Endothelial cell of umbilical vein (primary cell): ENCODE results near the gene DCTD. TPM values are rescaled to one million over a fixed set of nuclear protein-coding genes. Genes with fewer than 3 reads are reported as not detected.

Source experiments
- BruUV-seq: library from RNA; stranded (reverse); fragments of 400-500 nt; replicated peaks from 2 replicates; lab custom pipeline; 2021; lab: Mats Ljungman, UMichigan
- CTCF ChIA-PET: fragments of 300-600, 350-600 bp; sonication (Branson Sonifier 250); formaldehyde crosslinking; loops from one replicate; lab custom pipeline; 2021; ENCODE audit warnings: antibody characterized with exemption, inconsistent platforms; lab: Charles Lee
- POLR2A ChIA-PET: fragments of 300-600, 350-600 bp; sonication (Branson Sonifier 250); formaldehyde crosslinking; loops from one replicate; lab custom pipeline; 2021; ENCODE audit warnings: antibody characterized with exemption, inconsistent platforms; lab: Charles Lee
- DNase-seq: peaks from one replicate; pipeline ENCODE4 v3.0.0-alpha.2; 2011; ENCODE audit warnings: low read depth, low spot score
- FAIRE-seq: peaks from 2 replicates; lab custom pipeline; 2011; peaks lifted over from hg19 to GRCh38; lab: Jason Lieb, UNC
- H2AFZ ChIP-seq: 2 replicates; pipeline ENCODE4 v1.6.0; 2012; ENCODE audit warnings: low read depth, low read length, control low read depth, inconsistent platforms
- H3K27ac ChIP-seq: 2 replicates; pipeline ENCODE4 v1.5.1; 2011; ENCODE audit warnings: low read depth, mild to moderate bottlenecking, control low read depth, low read length, moderate library complexity; ENCODE audit not compliant: insufficient read depth
- H3K27me3 ChIP-seq, 2 experiments: 2 replicates each; pipeline versions ENCODE4 v1.6.0 to v1.6.1; 2011; ENCODE audit warnings: low read length in 2 of 2, mixed read lengths in 1 of 2; ENCODE audit not compliant: control insufficient read depth in 2 of 2, insufficient read depth in 2 of 2
- H3K36me3 ChIP-seq, 2 experiments: 2 replicates in 1 of 2; 3 replicates in 1 of 2; pipeline ENCODE4 v1.5.1; 2011; ENCODE audit warnings: low read length in 2 of 2, mild to moderate bottlenecking in 1 of 2, moderate library complexity in 1 of 2; ENCODE audit not compliant: control insufficient read depth in 2 of 2, insufficient read depth in 2 of 2; ENCODE audit errors: extremely low read depth in 1 of 2
- H3K4me1 ChIP-seq: 3 replicates; pipeline ENCODE4 v1.5.1; 2011; ENCODE audit warnings: mild to moderate bottlenecking, low read length; ENCODE audit not compliant: control insufficient read depth, insufficient read depth; ENCODE audit errors: extremely low read depth
- H3K4me2 ChIP-seq: 2 replicates; pipeline ENCODE4 v1.6.1; 2011; ENCODE audit warnings: low read length, control low read depth, mixed read lengths; ENCODE audit not compliant: insufficient read depth
- H3K4me3 ChIP-seq, 3 experiments: fragments of 200-600 bp in 1 of 3; sonication (generic), shearing (Covaris generic) in 1 of 3; replicated peaks in 1 of 3; 2 replicates each; pipeline ENCODE4 v1.5.1; 2011 to 2016; ENCODE audit warnings: control low read depth in 3 of 3, low read length in 3 of 3, mild to moderate bottlenecking in 2 of 3, inconsistent platforms in 1 of 3, low read depth in 1 of 3, moderate library complexity in 1 of 3; ENCODE audit not compliant: insufficient read depth in 1 of 3
- H3K79me2 ChIP-seq: 2 replicates; pipeline ENCODE4 v1.6.0; 2012; ENCODE audit warnings: low read length, inconsistent platforms; ENCODE audit not compliant: control insufficient read depth, insufficient read depth
- H3K9ac ChIP-seq: replicated peaks from 2 replicates; pipeline ENCODE3; 2011; ENCODE audit warnings: low read length, control low read depth; ENCODE audit not compliant: insufficient read depth; ENCODE audit errors: extremely low read depth
- H3K9me1 ChIP-seq: replicated peaks from 3 replicates; pipeline ENCODE4 v1.6.0; 2011; ENCODE audit warnings: mild to moderate bottlenecking, low read length; ENCODE audit not compliant: control insufficient read depth, insufficient read depth; ENCODE audit errors: extremely low read depth
- H3K9me3 ChIP-seq: replicated peaks from 2 replicates; pipeline ENCODE4 v1.5.1; 2012; ENCODE audit warnings: low read length, inconsistent platforms; ENCODE audit not compliant: control insufficient read depth, insufficient read depth
- H4K20me1 ChIP-seq: replicated peaks from 2 replicates; pipeline ENCODE3; 2011; ENCODE audit warnings: mild to moderate bottlenecking, low read length; ENCODE audit not compliant: control insufficient read depth, insufficient read depth; ENCODE audit errors: extremely low read depth
- EZH2 ChIP-seq: IDR thresholded peaks from 2 replicates; pipeline ENCODE4 v1.6.1; 2012; ENCODE audit warnings: borderline replicate concordance, low read depth, mild to moderate bottlenecking, moderate library complexity, low read length, inconsistent platforms; ENCODE audit not compliant: severe bottlenecking
- FOS ChIP-seq: IDR thresholded peaks from 2 replicates; pipeline ENCODE4 v1.6.1; 2011; ENCODE audit warnings: mild to moderate bottlenecking, low read length, moderate library complexity, borderline replicate concordance; ENCODE audit not compliant: insufficient read depth
- GATA2 ChIP-seq: IDR thresholded peaks from 2 replicates; pipeline ENCODE4 v1.7.0; 2011; ENCODE audit warnings: low read depth, mild to moderate bottlenecking, moderate library complexity, mixed read lengths, low read length; ENCODE audit not compliant: insufficient read length, insufficient read depth
- JUN ChIP-seq: IDR thresholded peaks from 2 replicates; pipeline ENCODE4 v1.6.1; 2011; ENCODE audit warnings: borderline replicate concordance, low read depth; ENCODE audit not compliant: insufficient read length, insufficient read depth
- MAX ChIP-seq: IDR thresholded peaks from 2 replicates; pipeline ENCODE4 v1.6.1; 2011; ENCODE audit not compliant: insufficient read depth, insufficient read length
- MYC ChIP-seq: IDR thresholded peaks from one replicate; pipeline ENCODE4 v1.6.1; 2011; ENCODE audit warnings: mild to moderate bottlenecking, low read depth, low read length
- POLR2A ChIP-seq: IDR thresholded peaks from 2 replicates; pipeline ENCODE4 v1.6.1; 2012; ENCODE audit warnings: low read depth, mild to moderate bottlenecking, control low read depth, low read length
- POLR2AphosphoS5 ChIP-seq: IDR thresholded peaks from 2 replicates; pipeline ENCODE4 v1.6.1; 2012; ENCODE audit warnings: low read depth, mild to moderate bottlenecking, control low read depth, low read length, moderate library complexity; ENCODE audit not compliant: insufficient read depth
- dilution Hi-C: fragments of 300-500 bp; cut with MboI; formaldehyde crosslinking; loops from one replicate; pipeline ENCODE4 v1.15.0; 2019; ENCODE audit warnings: low sequenced_read_pairs; ENCODE audit not compliant: extremely low pct_ligation_motif_present
- intact Hi-C: fragments of 100-400 bp; cut with micrococcal nuclease; formaldehyde crosslinking; loops from one replicate; pipeline ENCODE4 v1.10.0; 2022
- polyA plus RNA-seq, 4 experiments: library from polyadenylated mRNA; depleted of rRNA in 3 of 4; stranded (reverse) in 3 of 4; unstranded in 1 of 4; fragments of >200 nt; gene quantifications; 2 replicates each; pipeline versions ENCODE4 v1.2.1 to v1.2.3, GENCODE V29; 2011 to 2012; ENCODE audit warnings: missing spikeins in 1 of 4
- total RNA-seq: library from RNA; stranded (reverse); gene quantifications from 2 replicates; pipeline ENCODE4 v1.2.3, GENCODE V29; 2021
- TF ChIP-seq, protein P1 (sequence below), 2 donors: IDR thresholded peaks; 1 replicate in 1 of 2; 2 replicates in 1 of 2; pipeline ENCODE4 v1.5.1; 2011; ENCODE audit warnings: low read length in 2 of 2, mild to moderate bottlenecking in 2 of 2, moderate library complexity in 2 of 2, control low read depth in 1 of 2, inconsistent platforms in 1 of 2, low read depth in 1 of 2; ENCODE audit not compliant: insufficient read depth in 1 of 2; ENCODE audit errors: extremely low read depth in 1 of 2

Gene DCTD
- total and polyA plus RNA-seq, 2 donors (not counting 3 experiments of a cell fraction or from before 2014, with no cell fraction given): 105 to 111 TPM

DNA sequence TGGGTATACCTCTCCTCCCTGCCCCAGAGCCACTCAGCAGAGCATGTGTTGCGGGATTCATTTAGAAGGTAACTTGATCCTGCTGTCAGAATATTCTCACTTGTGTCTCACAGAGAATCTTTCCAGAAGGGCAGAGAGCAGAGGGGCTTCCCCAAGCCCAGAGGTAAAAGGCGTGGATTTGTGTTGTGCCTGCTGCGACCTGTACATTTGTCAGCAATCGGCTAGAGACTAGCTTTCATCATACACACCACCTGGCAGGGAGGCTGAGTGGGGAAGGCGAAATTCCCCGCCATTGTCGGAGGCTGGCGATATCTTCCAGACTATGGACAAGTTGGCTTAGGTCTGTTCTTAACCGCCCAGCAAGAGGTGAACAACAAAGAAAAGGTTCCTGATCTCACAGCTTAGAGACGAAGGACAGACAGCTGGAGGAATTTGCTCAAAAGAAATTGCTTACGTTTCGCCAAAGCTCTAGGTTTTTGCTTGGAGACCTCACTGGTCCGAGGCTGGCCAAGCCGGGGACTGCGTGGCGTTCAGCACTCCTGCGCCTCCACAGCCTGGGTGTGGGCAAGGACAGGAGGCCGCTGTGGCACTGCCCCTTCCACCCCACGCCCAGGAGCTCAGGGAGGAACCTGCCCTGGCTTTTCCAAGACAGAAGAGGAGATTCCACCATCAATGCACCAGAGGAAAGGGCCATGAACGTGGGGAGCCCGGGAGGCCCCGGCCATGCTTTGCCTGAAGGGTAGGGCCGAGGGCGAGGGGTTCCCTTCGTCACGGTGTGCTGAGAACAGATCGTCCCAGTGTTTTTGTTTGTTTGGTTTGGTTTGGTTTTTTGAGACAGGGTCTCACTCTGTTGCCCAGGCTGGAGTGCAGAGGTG lies 69.4 kb downstream of the DCTD start:
- TF ChIP-seq POLR2A (no peak), FOS (no peak), JUN (no peak), EZH2 (no peak), MAX (no peak), MYC (no peak), GATA2 (no peak), POLR2AphosphoS5 (no peak)
- TF ChIP-seq, protein P1, sequence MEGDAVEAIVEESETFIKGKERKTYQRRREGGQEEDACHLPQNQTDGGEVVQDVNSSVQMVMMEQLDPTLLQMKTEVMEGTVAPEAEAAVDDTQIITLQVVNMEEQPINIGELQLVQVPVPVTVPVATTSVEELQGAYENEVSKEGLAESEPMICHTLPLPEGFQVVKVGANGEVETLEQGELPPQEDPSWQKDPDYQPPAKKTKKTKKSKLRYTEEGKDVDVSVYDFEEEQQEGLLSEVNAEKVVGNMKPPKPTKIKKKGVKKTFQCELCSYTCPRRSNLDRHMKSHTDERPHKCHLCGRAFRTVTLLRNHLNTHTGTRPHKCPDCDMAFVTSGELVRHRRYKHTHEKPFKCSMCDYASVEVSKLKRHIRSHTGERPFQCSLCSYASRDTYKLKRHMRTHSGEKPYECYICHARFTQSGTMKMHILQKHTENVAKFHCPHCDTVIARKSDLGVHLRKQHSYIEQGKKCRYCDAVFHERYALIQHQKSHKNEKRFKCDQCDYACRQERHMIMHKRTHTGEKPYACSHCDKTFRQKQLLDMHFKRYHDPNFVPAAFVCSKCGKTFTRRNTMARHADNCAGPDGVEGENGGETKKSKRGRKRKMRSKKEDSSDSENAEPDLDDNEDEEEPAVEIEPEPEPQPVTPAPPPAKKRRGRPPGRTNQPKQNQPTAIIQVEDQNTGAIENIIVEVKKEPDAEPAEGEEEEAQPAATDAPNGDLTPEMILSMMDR (IDR thresholded peaks at IDR 0.05; ENCODE audit: extremely low read depth in 1 of 2, insufficient read depth in 1 of 2, low read depth in 1 of 2, low read length in 2 of 2): no peak
- no peaks in the 10 kb centered on the region for H3K4me1 ChIP-seq
- FAIRE-seq (no peak), DNase-seq (no peak)
- no peak overlapping the region for H3K9ac ChIP-seq
- H3K4me3 ChIP-seq: no peak overlapping the region
- intact Hi-C loops: no loop called here
- dilution Hi-C loops: no loop called here
- no peaks in the 10 kb centered on the region for H3K27me3 ChIP-seq
- CTCF ChIA-PET: no interaction called here
- H3K4me2 ChIP-seq: no peak overlapping the region
- POLR2A ChIA-PET: no interaction called here
- H4K20me1 ChIP-seq: no peaks in the 10 kb centered on the region
- no peaks in the 10 kb centered on the region for H3K9me1 ChIP-seq
- H2AFZ ChIP-seq: no peak overlapping the region
- no peak overlapping the region for H3K27ac ChIP-seq
- H3K36me3 ChIP-seq: no peaks in the 10 kb centered on the region
- BruUV-seq: no TSS peak
- no peaks in the 10 kb centered on the region for H3K9me3 ChIP-seq
- no peaks in the 10 kb centered on the region for H3K79me2 ChIP-seq
